ENCODE results near the gene FBXO46. TPM values are rescaled to one million over a fixed set of nuclear protein-coding genes. Genes with fewer than 3 reads are reported as not detected.

FBXO46 gene
- total and polyA plus RNA-seq, 2 of the 4 experiments (the other 2 are of a cell fraction), result 3.0 to 6.8 TPM

GRCh38 chr19:45693106-45693788 lies 37.4 kb downstream of the FBXO46 start:
- peak overlapping the region; percentile 66 for H3K9ac ChIP-seq (ENCODE audit: low read depth, low read length)
- peak overlapping the region; percentile 12 for H2BK5ac ChIP-seq (ENCODE audit: low read depth, low read length, poor library complexity, severe bottlenecking)
- no peaks in the 10 kb centered on the region for H3K9me3 ChIP-seq (ENCODE audit: control insufficient read depth, insufficient read depth, low read length)
- no peak overlapping the region for H2BK15ac ChIP-seq (ENCODE audit: low read depth, low read length)
- in situ Hi-C loops (cut with MboI; ENCODE audit: low sequenced_read_pairs) (no loop called here), dilution Hi-C loops (cut with HindIII; ENCODE audit: low sequenced_read_pairs, unreplicated experiment) (no loop called here), intact Hi-C loops (cut with micrococcal nuclease) (loop anchor here (2.0 to 5.0 kb wide), 2 partner anchors 76 to 186 kb away; partner anchors contain the start of genes SIX5 and VASP)
- ATAC-seq (ENCODE audit: low read depth), result peak; percentile 8; the same call in 1 of the 2 replicates
- H3K4me3 ChIP-seq (ENCODE audit: insufficient read depth, low read depth, low read length), result peak overlapping the region; percentile 89
- peak overlapping the region; percentile 80 for H3K14ac ChIP-seq (replicated peaks; ENCODE audit: low read depth, low read length)
- no CpG with 5 or more reads among the region's 22 CpGs for WGBS, 2 experiments (ENCODE audit: extremely low coverage in 2 of 2, insufficient read length in 1 of 2)
- H4K91ac ChIP-seq (ENCODE audit: insufficient read depth, low read depth, low read length), result no peak overlapping the region
- H3K9me1 ChIP-seq (ENCODE audit: insufficient read depth, low read length), result peaks cover 4% of the 10 kb centered on the region; the same call in 1 of the 2 replicates
- peak overlapping the region; percentile 52; the same call in 1 of the 2 replicates for H3K4ac ChIP-seq (ENCODE audit: low read depth, low read length)
- peaks cover 16 to 33% of the 10 kb centered on the region in 2 experiments for H3K79me1 ChIP-seq (ENCODE audit: low read depth in 1 of 2, low read length in 2 of 2)
- no peaks in the 10 kb centered on the region for H3K27me3 ChIP-seq (ENCODE audit: control insufficient read depth, insufficient read depth, low read length)
- peak overlapping the region; percentile 54 for H3K27ac ChIP-seq (ENCODE audit: insufficient read depth, low read length)
- CTCF ChIA-PET, result interaction anchor here (0.5 to 2.1 kb wide), 11 partner anchors 12 to 254 kb away, joined by 3 to 10 read pairs (median 4); no protein-coding TSS in a partner anchor
- no peak overlapping the region for H3K18ac ChIP-seq (ENCODE audit: low read depth, low read length)
- POLR2A ChIA-PET (ENCODE audit: unreplicated experiment), result interaction anchor here (0.5 to 1.4 kb wide), 3 partner anchors 17 to 157 kb away, joined by 3 to 6 read pairs (median 4); partner anchors contain the start of gene SIX5
- peak; percentile 57 for DNase-seq
- BruUV-seq (replicated peaks), result TSS peak; percentile 73
- peak overlapping the region in 1 of 2 experiments; percentile 39; a peak in 2 of 4 replicates for H4K8ac ChIP-seq (ENCODE audit: low read depth in 2 of 2, low read length in 2 of 2)
- H2AK9ac ChIP-seq (replicated peaks; ENCODE audit: low read depth, low read length, poor library complexity), result peak overlapping the region; percentile 83
- peak overlapping the region; percentile 94 for H2AFZ ChIP-seq (replicated peaks; ENCODE audit: low read length, poor library complexity)
- peaks cover 7% of the 10 kb centered on the region; the same call in 1 of the 2 replicates for H4K20me1 ChIP-seq (ENCODE audit: insufficient read depth, low read length)
- H3K36me3 ChIP-seq (ENCODE audit: control insufficient read depth, insufficient read depth, low read length), result peaks cover 7% of the 10 kb centered on the region
- H2BK120ac ChIP-seq (ENCODE audit: low read depth, low read length), result no peak overlapping the region
- peak overlapping the region; percentile 4; the same call in 1 of the 2 replicates for H4K5ac ChIP-seq (ENCODE audit: low read depth, low read length)
- peaks cover 4% of the 10 kb centered on the region for H3K4me1 ChIP-seq (ENCODE audit: control insufficient read depth, insufficient read depth, low read length)
- no peak overlapping the region for H2AK5ac ChIP-seq (ENCODE audit: low read depth, low read length)
- peak overlapping the region; percentile 95 for H3K4me2 ChIP-seq (ENCODE audit: low read depth, low read length)
- H3K23ac ChIP-seq (ENCODE audit: low read depth, low read length), result peak overlapping the region; percentile 94; the same call in 1 of the 2 replicates
- peak overlapping the region; percentile 27; the same call in 1 of the 2 replicates for H3K56ac ChIP-seq (ENCODE audit: extremely low read depth, insufficient read depth, low read length)
- H2BK20ac ChIP-seq (ENCODE audit: low read depth, low read length), result no peak overlapping the region
- no peak for TF ChIP-seq USF2 (IDR thresholded peaks at IDR 0.05; ENCODE audit: low read depth, low read length)
- no peak for TF ChIP-seq BHLHE40 (IDR thresholded peaks at IDR 0.05; ENCODE audit: low read depth, low read length)
- TF ChIP-seq MXI1 (IDR thresholded peaks at IDR 0.05; ENCODE audit: borderline replicate concordance, low read depth, low read length), result no peak
- TF ChIP-seq MAFK (IDR thresholded peaks at IDR 0.05; ENCODE audit: low read depth, low read length), result no peak
- peak; percentile 40; the same call in 1 of the 2 replicates for TF ChIP-seq MAZ (IDR thresholded peaks at IDR 0.05; ENCODE audit: borderline replicate concordance, low read depth, low read length)
- TF ChIP-seq NFE2L2 (IDR thresholded peaks at IDR 0.05; ENCODE audit: low read depth, low read length), result no peak
- no peak for TF ChIP-seq ELK1 (IDR thresholded peaks at IDR 0.05; ENCODE audit: borderline replicate concordance, low read depth, low read length)
- TF ChIP-seq CEBPB (IDR thresholded peaks at IDR 0.05; ENCODE audit: low read depth, low read length), result no peak
- TF ChIP-seq RAD21 (IDR thresholded peaks at IDR 0.05; ENCODE audit: low read length), result peak; percentile 55
- no peak for TF ChIP-seq RFX5 (IDR thresholded peaks at IDR 0.05; ENCODE audit: low read depth, low read length)
- TF ChIP-seq FOS (IDR thresholded peaks at IDR 0.05; ENCODE audit: low read depth, low read length), result no peak
- no peak for TF ChIP-seq POLR2A (IDR thresholded peaks at IDR 0.05; ENCODE audit: low read depth, low read length)
- no peak for TF ChIP-seq CHD1 (IDR thresholded peaks at IDR 0.05; ENCODE audit: low read depth, low read length)
- peak; percentile 84 for TF ChIP-seq CTCF (conservative IDR thresholded peaks at IDR 0.05; ENCODE audit: low read depth, low read length)

All from IMR-90 (cell line).